ENCODE measurements around the gene PAM16.
"Not testable (repeated sequence)": the region's sequence is repeated elsewhere in the genome, so short reads cannot be mapped to it uniquely, and the experiment has no call there.

Gene PAM16

DNA sequence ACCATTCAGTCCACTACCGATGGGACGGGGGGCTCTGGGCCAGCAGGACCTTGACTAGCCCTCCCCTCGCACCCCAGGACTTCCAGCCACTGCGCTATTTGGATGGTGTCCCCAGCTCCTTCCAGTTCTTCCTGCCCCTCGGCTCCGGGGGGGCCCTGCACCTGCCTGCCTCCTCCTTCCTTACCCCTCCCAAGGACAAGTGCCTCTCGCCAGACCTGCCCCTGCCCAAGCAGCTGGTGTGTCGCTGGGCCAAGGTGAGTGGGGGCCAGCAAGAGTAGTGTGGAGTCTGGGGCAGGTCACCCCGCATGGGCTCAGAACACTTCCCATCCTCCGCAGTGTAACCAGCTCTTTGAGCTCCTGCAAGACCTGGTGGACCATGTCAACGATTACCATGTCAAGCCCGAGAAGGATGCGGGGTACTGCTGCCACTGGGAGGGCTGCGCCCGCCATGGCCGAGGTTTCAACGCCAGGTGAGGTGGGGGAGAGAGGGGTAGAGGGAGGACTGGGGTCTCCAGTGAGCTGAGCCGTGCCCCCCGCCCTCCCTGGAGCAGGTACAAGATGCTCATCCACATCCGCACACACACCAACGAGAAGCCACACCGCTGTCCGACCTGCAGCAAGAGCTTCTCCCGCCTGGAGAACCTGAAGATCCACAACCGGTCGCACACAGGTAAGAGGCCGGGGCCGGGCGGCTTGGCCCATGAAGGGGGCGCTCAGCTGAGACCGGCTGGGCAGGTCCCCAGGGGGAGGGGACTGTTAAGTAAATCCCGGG lies 16.2 kb downstream of the PAM16 start:
- H3K9ac ChIP-seq (ENCODE audit: insufficient read length, low read depth), result no peak overlapping the region
- peaks cover 72% of the 10 kb centered on the region for H3K36me3 ChIP-seq (ENCODE audit: insufficient read depth, insufficient read length, low read length)
- H3K4me1 ChIP-seq (ENCODE audit: insufficient read depth, insufficient read length), result peaks cover 15% of the 10 kb centered on the region
- no peak overlapping the region for H3K4me3 ChIP-seq (ENCODE audit: insufficient read length, low read depth)
- no peak for DNase-seq (ENCODE audit: low read depth, low spot score)
- no peak for TF ChIP-seq SUZ12 (IDR thresholded peaks at IDR 0.05; ENCODE audit: extremely low read depth, insufficient read depth, insufficient read length)
- TF ChIP-seq YY1 (IDR thresholded peaks at IDR 0.05; ENCODE audit: insufficient read depth, insufficient read length), result no peak
- TF ChIP-seq ZNF274 (IDR thresholded peaks at IDR 0.05; ENCODE audit: low read depth, low read length), result no peak
- H3K27me3 ChIP-seq (ENCODE audit: insufficient read depth, insufficient read length), result no peaks in the 10 kb centered on the region
- no peaks in the 10 kb centered on the region for H3K9me3 ChIP-seq (ENCODE audit: insufficient read depth, low read length)

- H3K4me1 ChIP-seq (ENCODE audit: insufficient read depth, insufficient read length), result peaks cover 11% of the 10 kb centered on the region
- H3K36me3 ChIP-seq (ENCODE audit: insufficient read depth, insufficient read length, low read length), result peaks cover 60% of the 10 kb centered on the region
- not testable (repeated sequence) for H3K4me3 ChIP-seq (ENCODE audit: insufficient read length, low read depth); H3K27me3 ChIP-seq (ENCODE audit: insufficient read depth, insufficient read length); H3K9ac ChIP-seq (ENCODE audit: insufficient read length, low read depth); DNase-seq (ENCODE audit: low read depth, low spot score); H3K9me3 ChIP-seq (ENCODE audit: insufficient read depth, low read length)
Observed at GRCh38 chr16:4333714-4334113, 17.4 kb downstream of the PAM16 start.

DNA sequence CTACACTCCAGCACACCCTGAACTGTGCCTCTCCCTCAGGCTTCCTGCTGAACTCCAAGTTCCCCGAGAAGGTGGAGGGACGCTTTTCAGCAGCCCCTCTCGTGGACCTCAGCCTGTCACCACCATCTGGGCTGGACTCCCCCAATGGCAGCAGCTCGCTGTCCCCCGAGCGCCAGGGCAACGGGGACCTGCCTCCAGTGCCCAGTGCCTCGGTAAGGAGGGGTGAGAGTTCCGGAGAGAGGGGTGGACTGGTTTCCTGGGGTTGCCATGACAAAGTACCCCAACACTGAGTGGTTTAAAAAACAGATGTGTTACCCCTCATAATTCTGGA lies 17.8 kb downstream of the PAM16 start:
- Histone ChIP-seq H3K4me1 (ENCODE audit: insufficient read depth, insufficient read length) (peaks cover 11% of the 10 kb centered on the region), H3K9ac (ENCODE audit: insufficient read length, low read depth) (no peak overlapping the region), H3K27me3 (ENCODE audit: insufficient read depth, insufficient read length) (no peaks in the 10 kb centered on the region), H3K36me3 (ENCODE audit: insufficient read depth, insufficient read length, low read length) (peaks cover 56% of the 10 kb centered on the region), H3K9me3 (ENCODE audit: insufficient read depth, low read length) (no peaks in the 10 kb centered on the region), H3K4me3 (ENCODE audit: insufficient read length, low read depth) (no peak overlapping the region)
- no peak for DNase-seq (ENCODE audit: low read depth, low spot score)
- TF ChIP-seq SUZ12 (IDR thresholded peaks at IDR 0.05; ENCODE audit: extremely low read depth, insufficient read depth, insufficient read length) (no peak), ZNF274 (IDR thresholded peaks at IDR 0.05; ENCODE audit: low read depth, low read length) (no peak), YY1 (IDR thresholded peaks at IDR 0.05; ENCODE audit: insufficient read depth, insufficient read length) (no peak)

DNA sequence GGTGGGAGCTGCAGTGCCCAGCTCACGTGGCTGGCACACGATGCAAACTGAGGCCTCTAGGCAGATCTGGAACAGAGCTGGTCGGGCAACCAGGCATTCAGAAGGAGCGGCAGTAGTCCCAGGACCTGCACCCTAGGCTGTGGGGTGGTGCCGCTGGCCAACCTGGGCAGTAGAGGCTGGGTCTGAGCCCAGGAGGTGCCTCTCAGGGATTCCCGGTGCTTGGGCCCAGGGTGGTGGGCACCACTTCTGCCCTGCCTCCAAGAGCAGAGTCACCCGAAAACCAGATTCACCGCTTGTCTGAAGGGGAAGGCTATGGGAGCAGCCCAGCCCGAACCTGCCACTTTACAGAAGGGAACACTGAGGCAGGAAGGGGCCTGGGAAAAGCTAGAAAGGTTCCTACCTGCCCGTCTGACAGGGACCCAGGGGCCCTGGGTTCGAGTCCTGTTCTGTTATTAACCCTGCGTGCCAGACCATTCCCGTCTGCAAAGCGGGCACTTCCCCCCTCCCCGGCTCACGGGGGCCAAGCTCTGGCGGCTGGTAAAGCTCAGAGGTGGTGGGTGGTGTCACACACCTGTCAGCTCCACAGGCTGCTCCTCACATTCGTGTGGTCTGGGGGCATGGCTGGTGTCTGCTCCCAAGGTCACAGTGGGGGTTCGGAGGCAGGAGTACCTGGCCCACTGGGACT lies 18.4 kb downstream of the PAM16 start:
- peaks cover 10% of the 10 kb centered on the region for H3K4me1 ChIP-seq (ENCODE audit: insufficient read depth, insufficient read length)
- H3K36me3 ChIP-seq (ENCODE audit: insufficient read depth, insufficient read length, low read length), result peaks cover 51% of the 10 kb centered on the region
- no peaks in the 10 kb centered on the region for H3K9me3 ChIP-seq (ENCODE audit: insufficient read depth, low read length)
- H3K4me3 ChIP-seq (ENCODE audit: insufficient read length, low read depth), result no peak overlapping the region
- TF ChIP-seq YY1 (IDR thresholded peaks at IDR 0.05; ENCODE audit: insufficient read depth, insufficient read length) (no peak), ZNF274 (IDR thresholded peaks at IDR 0.05; ENCODE audit: low read depth, low read length) (no peak), SUZ12 (IDR thresholded peaks at IDR 0.05; ENCODE audit: extremely low read depth, insufficient read depth, insufficient read length) (no peak)
- DNase-seq (ENCODE audit: low read depth, low spot score), result no peak
- H3K27me3 ChIP-seq (ENCODE audit: insufficient read depth, insufficient read length), result no peaks in the 10 kb centered on the region
- no peak overlapping the region for H3K9ac ChIP-seq (ENCODE audit: insufficient read length, low read depth)

- H3K9me3 ChIP-seq (ENCODE audit: insufficient read depth, low read length), result no peaks in the 10 kb centered on the region
- H3K4me1 ChIP-seq (ENCODE audit: insufficient read depth, insufficient read length), result peaks cover 10% of the 10 kb centered on the region
- H3K4me3 ChIP-seq (ENCODE audit: insufficient read length, low read depth), result no peak overlapping the region
- H3K36me3 ChIP-seq (ENCODE audit: insufficient read depth, insufficient read length, low read length), result peaks cover 44% of the 10 kb centered on the region
- no peaks in the 10 kb centered on the region for H3K27me3 ChIP-seq (ENCODE audit: insufficient read depth, insufficient read length)
- TF ChIP-seq ZNF274 (IDR thresholded peaks at IDR 0.05; ENCODE audit: low read depth, low read length) (no peak), YY1 (IDR thresholded peaks at IDR 0.05; ENCODE audit: insufficient read depth, insufficient read length) (no peak), SUZ12 (IDR thresholded peaks at IDR 0.05; ENCODE audit: extremely low read depth, insufficient read depth, insufficient read length) (no peak)
- DNase-seq (ENCODE audit: low read depth, low spot score), result no peak
- H3K9ac ChIP-seq (ENCODE audit: insufficient read length, low read depth), result no peak overlapping the region
Observed at GRCh38 chr16:4332083-4332482, 19.0 kb downstream of the PAM16 start.

DNA sequence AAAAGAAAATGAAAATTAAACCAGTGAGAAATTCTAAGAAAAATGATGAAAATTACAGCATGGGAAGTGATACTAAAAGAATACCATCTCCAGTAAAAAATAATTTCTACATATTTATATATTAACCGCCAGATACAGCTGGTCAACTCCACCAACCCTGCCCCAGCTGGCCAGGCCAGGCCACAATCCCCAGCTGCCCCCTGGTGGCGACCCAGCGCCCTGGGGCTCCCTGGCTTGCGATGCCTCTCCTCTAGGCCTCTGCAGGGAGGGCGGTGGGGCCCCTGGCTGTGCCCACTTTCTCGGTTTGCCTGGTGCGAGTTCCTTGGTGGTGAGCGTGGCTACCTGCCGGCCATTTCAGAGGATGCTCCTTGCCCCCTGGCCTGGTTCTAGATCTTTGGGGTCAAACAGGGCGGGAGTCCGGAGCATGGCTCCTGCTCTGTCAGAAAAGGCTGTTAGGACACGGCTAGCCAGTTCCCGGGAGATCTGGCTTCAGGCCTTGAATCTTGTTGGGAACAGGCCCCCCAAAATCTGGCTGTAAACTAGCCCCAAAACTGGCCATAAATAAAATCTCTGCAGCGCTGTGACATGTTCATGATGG lies 20.7 kb downstream of the PAM16 start:
- no peak for DNase-seq (ENCODE audit: low read depth, low spot score)
- no peak overlapping the region for H3K9ac ChIP-seq (ENCODE audit: insufficient read length, low read depth)
- TF ChIP-seq ZNF274 (IDR thresholded peaks at IDR 0.05; ENCODE audit: low read depth, low read length) (no peak), YY1 (IDR thresholded peaks at IDR 0.05; ENCODE audit: insufficient read depth, insufficient read length) (no peak), SUZ12 (IDR thresholded peaks at IDR 0.05; ENCODE audit: extremely low read depth, insufficient read depth, insufficient read length) (no peak)
- H3K4me3 ChIP-seq (ENCODE audit: insufficient read length, low read depth), result no peak overlapping the region
- peaks cover 14% of the 10 kb centered on the region for H3K4me1 ChIP-seq (ENCODE audit: insufficient read depth, insufficient read length)
- H3K9me3 ChIP-seq (ENCODE audit: insufficient read depth, low read length), result no peaks in the 10 kb centered on the region
- H3K36me3 ChIP-seq (ENCODE audit: insufficient read depth, insufficient read length, low read length), result peaks cover 28% of the 10 kb centered on the region
- H3K27me3 ChIP-seq (ENCODE audit: insufficient read depth, insufficient read length), result no peaks in the 10 kb centered on the region

Measured in NT2/D1 (cell line).